Gastrocnemius medialis (tissue), 4 donors: Measurements from ENCODE around the gene F8.

Experiments used
- POLR2A ChIP-seq, 2 donors: fragments of 450-650 bp; IDR thresholded peaks; one replicate each; pipeline ENCODE4 v1.6.1; 2017; ENCODE audit warnings: antibody characterized with exemption in 2 of 2, mild to moderate bottlenecking in 2 of 2, moderate library complexity in 2 of 2
- TF ChIP-seq, protein P1 (sequence below), 5 experiments: fragments of 450-650 bp in 3 of 5; fragments of 200-600 bp in 2 of 5; sonication (generic) in 2 of 5; IDR thresholded peaks in 4 of 5; conservative IDR thresholded peaks in 1 of 5; 1 replicate in 4 of 5; 2 replicates in 1 of 5; pipeline ENCODE4 v1.5.1; 2016 to 2019; ENCODE audit warnings: antibody characterized with exemption in 5 of 5, mild to moderate bottlenecking in 3 of 5, moderate library complexity in 3 of 5

DNA sequence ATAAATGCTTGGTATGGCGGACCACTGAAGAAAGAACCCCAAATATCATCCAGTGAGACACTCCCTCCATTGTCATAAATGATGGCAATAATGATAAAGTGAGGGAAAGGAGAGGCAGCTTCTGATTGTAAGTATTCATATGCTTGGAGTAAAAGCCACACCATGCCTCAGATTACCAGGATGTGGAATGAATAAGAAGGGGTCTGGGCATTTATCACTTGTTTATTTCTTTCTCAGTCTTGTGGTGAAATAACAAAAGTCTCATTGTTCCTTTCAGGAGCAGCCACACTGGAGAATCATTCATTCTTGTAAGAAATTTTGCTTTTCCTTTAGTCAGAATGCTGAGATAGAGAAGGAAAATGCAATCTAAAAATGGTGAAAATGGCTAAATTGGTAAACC is 21.7 kb downstream of the F8 start:
- TF ChIP-seq, protein P1, sequence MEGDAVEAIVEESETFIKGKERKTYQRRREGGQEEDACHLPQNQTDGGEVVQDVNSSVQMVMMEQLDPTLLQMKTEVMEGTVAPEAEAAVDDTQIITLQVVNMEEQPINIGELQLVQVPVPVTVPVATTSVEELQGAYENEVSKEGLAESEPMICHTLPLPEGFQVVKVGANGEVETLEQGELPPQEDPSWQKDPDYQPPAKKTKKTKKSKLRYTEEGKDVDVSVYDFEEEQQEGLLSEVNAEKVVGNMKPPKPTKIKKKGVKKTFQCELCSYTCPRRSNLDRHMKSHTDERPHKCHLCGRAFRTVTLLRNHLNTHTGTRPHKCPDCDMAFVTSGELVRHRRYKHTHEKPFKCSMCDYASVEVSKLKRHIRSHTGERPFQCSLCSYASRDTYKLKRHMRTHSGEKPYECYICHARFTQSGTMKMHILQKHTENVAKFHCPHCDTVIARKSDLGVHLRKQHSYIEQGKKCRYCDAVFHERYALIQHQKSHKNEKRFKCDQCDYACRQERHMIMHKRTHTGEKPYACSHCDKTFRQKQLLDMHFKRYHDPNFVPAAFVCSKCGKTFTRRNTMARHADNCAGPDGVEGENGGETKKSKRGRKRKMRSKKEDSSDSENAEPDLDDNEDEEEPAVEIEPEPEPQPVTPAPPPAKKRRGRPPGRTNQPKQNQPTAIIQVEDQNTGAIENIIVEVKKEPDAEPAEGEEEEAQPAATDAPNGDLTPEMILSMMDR (IDR thresholded peaks at IDR 0.05 in 4 of 5, conservative IDR thresholded peaks at IDR 0.05 in 1 of 5): no peak
- no peak for TF ChIP-seq POLR2A (IDR thresholded peaks at IDR 0.05)
